Right lobe of liver (tissue), 4 donors: ENCODE measurements around the gene LRRC10B.

Experiments used
- CTCF ChIP-seq, 4 donors: fragments of 200-600 bp in 3 of 4; fragments of 450-650 bp in 1 of 4; IDR thresholded peaks; one replicate each; pipeline versions ENCODE4 v1.5.1 to v1.8.0; 2016 to 2022; ENCODE audit warnings: antibody characterized with exemption in 4 of 4, mild to moderate bottlenecking in 2 of 4
- POLR2A ChIP-seq: fragments of 450-650 bp; IDR thresholded peaks from one replicate; pipeline ENCODE4 v1.6.1; 2017; ENCODE audit warnings: antibody characterized with exemption, mild to moderate bottlenecking
- donor health status: DM: no; HTN: no; CAD: no.
- donor health status: DM: no; HTN: no; CAD: no.
- donor health status: DM: no; HTN: yes; CAD: no.

GRCh38 chr11:61505106-61505505, 3.4 kb upstream of the LRRC10B start:
- TF ChIP-seq CTCF (IDR thresholded peaks at IDR 0.05) (no peak), POLR2A (no peak)
